ENCODE results near the gene MDK. TPM values are rescaled to one million over a fixed set of nuclear protein-coding genes. Genes with fewer than 3 reads are reported as not detected.
A peak's percentile ranks its signal among the peaks of the same experiment; 100 is the strongest.

Gene MDK
- total RNA-seq, 1 experiment from 2014 or later: 699 TPM

GRCh38 chr11:46383974-46384701 is 2.7 kb downstream of the MDK start:
- Histone ChIP-seq H3K4me3 (ENCODE audit: low read depth, low read length) (no peak overlapping the region), H3K27me3 (replicated peaks; ENCODE audit: control insufficient read depth, insufficient read depth, low read length) (0 out of 2 replicates have a peak, but pooled peaks cover 2% of the 10 kb centered on the region), H3K36me3 (ENCODE audit: control insufficient read depth, insufficient read depth, low read length) (no peaks in the 10 kb centered on the region; the same call in 1 of the 2 replicates), H3K9me3 (no peaks in the 10 kb centered on the region), H3K4me1 (peaks cover 14% of the 10 kb centered on the region)
- Mint-ChIP-seq H3K27me3 (ENCODE audit: insufficient read depth, unreplicated experiment) (peaks cover 9% of the 10 kb centered on the region), H3K27ac (ENCODE audit: unreplicated experiment) (no peak overlapping the region), H3K36me3 (ENCODE audit: insufficient read depth, unreplicated experiment) (peaks cover 46% of the 10 kb centered on the region), H3K4me1 (ENCODE audit: low read depth, unreplicated experiment) (peaks cover 10% of the 10 kb centered on the region), H3K4me3 (ENCODE audit: unreplicated experiment) (peak overlapping the region; percentile 95), H3K9me3 (ENCODE audit: unreplicated experiment) (no peaks in the 10 kb centered on the region)
- no TSS peak for BruUV-seq (replicated peaks)
- DNase-seq: no peak
- CTCF ChIA-PET: interaction anchor here (0.6 to 1.6 kb wide), 2 partner anchors 8 to 333 kb away, joined by 3 to 17 read pairs; partner anchors contain the start of gene CHRM4
- TF ChIP-seq CTCF (IDR thresholded peaks at IDR 0.05; ENCODE audit: insufficient read depth in 1 of 2, low read depth in 1 of 2, low read length in 1 of 2, severe bottlenecking in 1 of 2, unreplicated experiment in 1 of 2): no peak
- POLR2A ChIA-PET: no interaction called here
- intact Hi-C loops (cut with micrococcal nuclease; ENCODE audit: unreplicated experiment): no loop called here

- Histone ChIP-seq H3K9me3 (no peaks in the 10 kb centered on the region), H3K4me3 (ENCODE audit: low read depth, low read length) (no peak overlapping the region), H3K27me3 (replicated peaks; ENCODE audit: control insufficient read depth, insufficient read depth, low read length) (peaks cover 3% of the 10 kb centered on the region), H3K36me3 (ENCODE audit: control insufficient read depth, insufficient read depth, low read length) (no peaks in the 10 kb centered on the region; the same call in 1 of the 2 replicates), H3K4me1 (peaks cover 15% of the 10 kb centered on the region)
- Mint-ChIP-seq H3K9me3 (ENCODE audit: unreplicated experiment) (no peaks in the 10 kb centered on the region), H3K4me1 (ENCODE audit: low read depth, unreplicated experiment) (peaks cover 10% of the 10 kb centered on the region), H3K27ac (ENCODE audit: unreplicated experiment) (no peak overlapping the region), H3K4me3 (ENCODE audit: unreplicated experiment) (no peak overlapping the region), H3K36me3 (ENCODE audit: insufficient read depth, unreplicated experiment) (peaks cover 41% of the 10 kb centered on the region), H3K27me3 (ENCODE audit: insufficient read depth, unreplicated experiment) (peaks cover 12% of the 10 kb centered on the region)
- BruUV-seq (replicated peaks): no TSS peak
- TF ChIP-seq CTCF (IDR thresholded peaks at IDR 0.05; ENCODE audit: insufficient read depth in 1 of 2, low read depth in 1 of 2, low read length in 1 of 2, severe bottlenecking in 1 of 2, unreplicated experiment in 1 of 2): no peak
- intact Hi-C loops (cut with micrococcal nuclease; ENCODE audit: unreplicated experiment): no loop called here
- DNase-seq: no peak
- POLR2A ChIA-PET: no interaction called here
- CTCF ChIA-PET: no interaction called here
These were observed 3.9 kb downstream of the MDK start for GRCh38 chr11:46385169-46386004.

GRCh38 chr11:46386005-46386578 is 4.6 kb downstream of the MDK start:
- BruUV-seq (replicated peaks): no TSS peak
- intact Hi-C loops (cut with micrococcal nuclease; ENCODE audit: unreplicated experiment): no loop called here
- Histone ChIP-seq H3K4me1 (peaks cover 19% of the 10 kb centered on the region), H3K4me3 (ENCODE audit: low read depth, low read length) (no peak overlapping the region), H3K36me3 (ENCODE audit: control insufficient read depth, insufficient read depth, low read length) (no peaks in the 10 kb centered on the region; the same call in 1 of the 2 replicates), H3K27me3 (replicated peaks; ENCODE audit: control insufficient read depth, insufficient read depth, low read length) (peaks cover 6% of the 10 kb centered on the region), H3K9me3 (no peaks in the 10 kb centered on the region)
- ChIA-PET POLR2A (no interaction called here), CTCF (interaction anchor here (1.2 kb wide), 1 partner anchor 21 kb away, joined by 3 read pairs; no protein-coding TSS in a partner anchor)
- no peak overlapping the region for H3K4me3 Mint-ChIP-seq (ENCODE audit: unreplicated experiment)
- TF ChIP-seq CTCF (IDR thresholded peaks at IDR 0.05; ENCODE audit: insufficient read depth in 1 of 2, low read depth in 1 of 2, low read length in 1 of 2, severe bottlenecking in 1 of 2, unreplicated experiment in 1 of 2): no peak
- no peaks in the 10 kb centered on the region for H3K9me3 Mint-ChIP-seq (ENCODE audit: unreplicated experiment)
- H3K27me3 Mint-ChIP-seq (ENCODE audit: insufficient read depth, unreplicated experiment): peaks cover 12% of the 10 kb centered on the region
- H3K27ac Mint-ChIP-seq (ENCODE audit: unreplicated experiment): no peak overlapping the region
- DNase-seq: no peak
- peaks cover 10% of the 10 kb centered on the region for H3K4me1 Mint-ChIP-seq (ENCODE audit: low read depth, unreplicated experiment)
- peaks cover 40% of the 10 kb centered on the region for H3K36me3 Mint-ChIP-seq (ENCODE audit: insufficient read depth, unreplicated experiment)

Measured in Caco-2 (cell line).